Smooth muscle cell (in vitro differentiated cells): ENCODE measurements around the gene ITGB7. TPM values are rescaled to one million over a fixed set of nuclear protein-coding genes. Genes with fewer than 3 reads are reported as not detected.

Source experiments
- DNase-seq: peaks from one replicate; lab custom pipeline; 2025; ENCODE audit not compliant: unreplicated experiment; lab: John Stamatoyannopoulos, UW
- H2AFZ ChIP-seq: fragments of 200-600 bp; sonication (generic); 2 replicates; pipeline ENCODE4 v1.6.0; 2016; ENCODE audit warnings: antibody characterized with exemption, low read depth, mild to moderate bottlenecking
- H3F3A ChIP-seq: fragments of 200-600 bp; sonication (generic); 2 replicates; pipeline ENCODE4 v1.6.0; 2017; ENCODE audit warnings: antibody characterized with exemption, low read depth
- H3K27ac ChIP-seq: fragments of 200-600 bp; sonication (generic); 2 replicates; pipeline ENCODE4 v1.5.1; 2016; ENCODE audit warnings: low read depth, mild to moderate bottlenecking
- H3K27me3 ChIP-seq: fragments of 200-600 bp; sonication (generic); 2 replicates; pipeline ENCODE4 v1.6.1; 2016; ENCODE audit warnings: low read depth, mild to moderate bottlenecking
- H3K36me3 ChIP-seq: fragments of 200-600 bp; sonication (generic); 2 replicates; pipeline ENCODE4 v1.5.1; 2016; ENCODE audit warnings: low read depth
- H3K4me1 ChIP-seq: fragments of 200-600 bp; sonication (generic); 2 replicates; pipeline ENCODE4 v1.5.1; 2016; ENCODE audit warnings: low read depth
- H3K4me2 ChIP-seq: fragments of 200-600 bp; sonication (generic); 2 replicates; pipeline ENCODE4 v1.6.0; 2016; ENCODE audit warnings: mild to moderate bottlenecking
- H3K4me3 ChIP-seq: fragments of 200-600 bp; sonication (generic); 2 replicates; pipeline ENCODE4 v1.5.1; 2016; ENCODE audit warnings: mild to moderate bottlenecking
- H3K79me2 ChIP-seq: fragments of 200-600 bp; sonication (generic); 2 replicates; pipeline ENCODE4 v1.6.0; 2016; ENCODE audit warnings: low read depth, mild to moderate bottlenecking
- H3K9ac ChIP-seq: fragments of 200-600 bp; sonication (generic); 2 replicates; pipeline ENCODE4 v1.6.0; 2016; ENCODE audit warnings: low read depth
- H3K9me3 ChIP-seq: fragments of 200-600 bp; sonication (generic); replicated peaks from 2 replicates; pipeline ENCODE4 v1.5.1; 2016; ENCODE audit warnings: low read depth
- H4K20me1 ChIP-seq: fragments of 200-600 bp; sonication (generic); 2 replicates; pipeline ENCODE4 v1.6.0; 2016; ENCODE audit warnings: low read depth
- CTCF ChIP-seq: fragments of 200-600 bp; sonication (generic); IDR thresholded peaks from 2 replicates; pipeline ENCODE4 v1.5.1; 2017; ENCODE audit warnings: borderline replicate concordance, mild to moderate bottlenecking, antibody characterized with exemption; ENCODE audit not compliant: insufficient read depth, poor library complexity, severe bottlenecking
- WGBS: methylation state at CpG from one replicate; pipeline ENCODE4 v1.1.7; 2016; ENCODE audit warnings: low lambda C conversion rate; 5-methylcytosine and 5-hydroxymethylcytosine counted together
- polyA plus RNA-seq: library from polyadenylated mRNA; unstranded; fragments of >200 nt; fragmentation: Nextera tagmentation; extraction: Ambion mirVana; gene quantifications from 2 replicates; pipeline ENCODE4 v1.2.1, GENCODE V29; 2016
- total RNA-seq: library from RNA; depleted of rRNA; stranded (reverse); fragments of >200 nt; gene quantifications from 2 replicates; pipeline ENCODE4 v1.2.3, GENCODE V29; 2014

The ITGB7 gene
- total and polyA plus RNA-seq, 2 experiments from 2014 or later = 5.8 TPM; not detected in 1

GRCh38 chr12:53191096-53191884 lies 15.8 kb downstream of the ITGB7 start:
- DNase-seq = no peak
- Histone ChIP-seq H2AFZ (no peak overlapping the region), H3K79me2 (no peaks in the 10 kb centered on the region), H3K9ac (no peak overlapping the region), H3K27ac (no peak overlapping the region), H3F3A (peaks cover 2% of the 10 kb centered on the region), H3K27me3 (peaks cover 5% of the 10 kb centered on the region), H3K4me1 (no peaks in the 10 kb centered on the region), H4K20me1 (peaks cover 3% of the 10 kb centered on the region), H3K9me3 (no peaks in the 10 kb centered on the region), H3K36me3 (no peaks in the 10 kb centered on the region), H3K4me3 (no peak overlapping the region), H3K4me2 (no peak overlapping the region)
- WGBS = 95% methylated on average over 11 of the region's 11 CpGs
- no peak for TF ChIP-seq CTCF

GRCh38 chr12:53190108-53190729 lies 16.8 kb downstream of the ITGB7 start:
- Histone ChIP-seq H2AFZ (no peak overlapping the region), H3K79me2 (no peaks in the 10 kb centered on the region), H3K36me3 (no peaks in the 10 kb centered on the region), H3K4me1 (no peaks in the 10 kb centered on the region), H3K27ac (no peak overlapping the region), H3K4me2 (no peak overlapping the region), H3F3A (peaks cover 3% of the 10 kb centered on the region), H4K20me1 (peaks cover 3% of the 10 kb centered on the region), H3K9ac (no peak overlapping the region), H3K4me3 (no peak overlapping the region), H3K9me3 (no peaks in the 10 kb centered on the region), H3K27me3 (peaks cover 5% of the 10 kb centered on the region)
- TF ChIP-seq CTCF = peak; percentile 77
- 46% methylated on average over 14 of the region's 14 CpGs for WGBS
- no peak for DNase-seq

- Histone ChIP-seq H3K27ac (no peak overlapping the region), H2AFZ (no peak overlapping the region), H3K36me3 (no peaks in the 10 kb centered on the region), H3K9ac (no peak overlapping the region), H3K9me3 (no peaks in the 10 kb centered on the region), H3K4me3 (no peak overlapping the region), H3K4me1 (peaks cover 9% of the 10 kb centered on the region), H3F3A (peaks cover 3% of the 10 kb centered on the region), H3K27me3 (no peaks in the 10 kb centered on the region), H3K79me2 (peaks cover 9% of the 10 kb centered on the region), H3K4me2 (no peak overlapping the region), H4K20me1 (peaks cover 17% of the 10 kb centered on the region)
- TF ChIP-seq CTCF = no peak
- 94% methylated on average over 15 of the region's 15 CpGs for WGBS
- no peak for DNase-seq
These were observed 19.7 kb downstream of the ITGB7 start for GRCh38 chr12:53187145-53187899.
